WTC11 (cell line): Measurements from ENCODE around the gene SRSF9. TPM values are rescaled to one million over a fixed set of nuclear protein-coding genes. Genes with fewer than 3 reads are reported as not detected.

Experiments used
- CREB1 ChIP-seq: sonication (generic); formaldehyde crosslinking; IDR thresholded peaks from 2 replicates; pipeline ENCODE4 v1.8.0; 2023; ENCODE audit warnings: mild to moderate bottlenecking, missing genetic modification reagents
- CREM ChIP-seq: sonication (generic); formaldehyde crosslinking; IDR thresholded peaks from 2 replicates; pipeline ENCODE4 v1.8.1; 2022; ENCODE audit warnings: mild to moderate bottlenecking, missing genetic modification reagents, moderate library complexity
- ESRRA ChIP-seq: sonication (generic); formaldehyde crosslinking; IDR thresholded peaks from 2 replicates; pipeline ENCODE4 v1.8.1; 2022; ENCODE audit warnings: mild to moderate bottlenecking, missing genetic modification reagents, borderline replicate concordance
- GTF2I ChIP-seq: fragments of 250-450 bp; sonication (Bioruptor Pico); conservative IDR thresholded peaks from 2 replicates; pipeline ENCODE4 v1.4.0; 2021; ENCODE audit warnings: mild to moderate bottlenecking
- HMGA2 ChIP-seq: fragments of 250-450 bp; sonication (Bioruptor Pico); IDR thresholded peaks from 2 replicates; pipeline ENCODE4 v1.4.0; 2021; ENCODE audit warnings: mild to moderate bottlenecking, moderate library complexity
- MLX ChIP-seq: sonication (generic); formaldehyde crosslinking; IDR thresholded peaks from 2 replicates; pipeline ENCODE4 v1.8.1; 2023; ENCODE audit warnings: mild to moderate bottlenecking, missing genetic modification reagents, moderate library complexity
- NR2C2 ChIP-seq: sonication (generic); formaldehyde crosslinking; IDR thresholded peaks from 2 replicates; pipeline ENCODE4 v1.8.0; 2022; ENCODE audit warnings: mild to moderate bottlenecking, missing genetic modification reagents
- PRDM15 ChIP-seq: sonication (generic); formaldehyde crosslinking; IDR thresholded peaks from 2 replicates; pipeline ENCODE4 v1.8.0; 2022; ENCODE audit warnings: missing genetic modification reagents
- SMAD3 ChIP-seq: sonication (generic); formaldehyde crosslinking; IDR thresholded peaks from 2 replicates; pipeline ENCODE4 v1.8.0; 2022; ENCODE audit warnings: missing genetic modification reagents, mild to moderate bottlenecking, borderline replicate concordance
- USF1 ChIP-seq: sonication (generic); formaldehyde crosslinking; IDR thresholded peaks from 2 replicates; pipeline ENCODE4 v1.8.0; 2022; ENCODE audit warnings: mild to moderate bottlenecking, missing genetic modification reagents
- ZNF396 ChIP-seq: fragments of 250-450 bp; sonication (Bioruptor Pico); IDR thresholded peaks from 2 replicates; pipeline ENCODE4 v1.8.0; 2021; ENCODE audit warnings: mild to moderate bottlenecking, moderate library complexity, borderline replicate concordance
- ZNF423 ChIP-seq: fragments of 250-450 bp; sonication (Bioruptor Pico); IDR thresholded peaks from 2 replicates; pipeline ENCODE4 v2.1.2; 2022; ENCODE audit warnings: mild to moderate bottlenecking, moderate library complexity
- total RNA-seq: library from RNA; stranded (reverse); gene quantifications from 3 replicates; pipeline ENCODE4 v1.2.3, GENCODE V29; 2021
- TF ChIP-seq, protein P1 (sequence below): sonication (generic); formaldehyde crosslinking; IDR thresholded peaks from 2 replicates; pipeline ENCODE4 v1.8.1; 2022; ENCODE audit warnings: missing genetic modification reagents, borderline replicate concordance
- TF ChIP-seq, protein P2 (sequence below): fragments of 250-450 bp; sonication (Bioruptor Pico); IDR thresholded peaks from 2 replicates; pipeline ENCODE4 v1.8.0; 2021; ENCODE audit warnings: mild to moderate bottlenecking
- TF ChIP-seq, protein P3 (sequence below): sonication (generic); formaldehyde crosslinking; IDR thresholded peaks from 2 replicates; pipeline ENCODE4 v1.8.1; 2023; ENCODE audit warnings: mild to moderate bottlenecking, missing genetic modification reagents

The SRSF9 gene
- total RNA-seq, 1 experiment from 2014 or later, result 286 TPM

DNA sequence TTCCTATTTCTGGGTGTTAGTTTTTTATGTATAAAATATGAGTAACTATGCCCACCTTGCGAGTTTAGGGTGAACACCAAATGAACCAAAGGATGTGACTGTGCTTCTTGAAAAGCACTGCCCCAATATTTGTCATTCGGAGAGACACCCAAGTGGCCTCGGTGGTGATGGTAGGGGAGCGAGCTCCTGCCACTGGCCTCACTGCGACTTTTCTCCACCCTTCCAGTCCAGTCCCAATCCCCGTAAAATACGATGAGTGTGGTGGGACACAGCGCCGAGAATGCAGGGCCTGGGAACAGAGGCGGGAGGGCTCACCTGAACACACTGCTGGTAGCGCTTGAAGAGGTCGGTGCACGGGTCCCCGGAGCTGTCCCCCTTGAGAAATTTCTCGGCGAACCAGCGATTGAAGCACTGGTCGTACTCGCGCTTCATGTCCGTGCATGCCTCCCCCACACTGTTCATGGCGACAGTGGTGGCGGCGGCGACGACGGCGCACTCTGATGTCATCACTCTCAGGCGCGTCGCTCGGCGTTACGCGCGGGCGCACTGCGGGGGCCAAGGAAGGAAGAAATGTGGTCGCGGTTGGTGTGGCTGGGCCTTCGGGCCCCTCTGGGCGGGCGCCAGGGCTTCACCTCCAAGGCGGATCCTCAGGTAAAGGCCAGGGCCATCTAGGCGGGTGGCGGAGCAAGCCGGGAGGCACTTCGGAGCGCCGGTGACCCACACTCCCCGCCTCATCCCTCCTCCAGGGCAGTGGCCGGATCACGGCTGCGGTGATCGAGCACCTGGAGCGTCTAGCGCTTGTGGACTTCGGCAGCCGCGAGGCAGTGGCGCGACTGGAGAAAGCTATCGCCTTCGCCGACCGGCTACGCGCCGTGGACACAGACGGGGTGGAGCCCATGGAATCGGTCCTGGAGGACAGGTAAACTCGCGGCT lies 23.4 kb downstream of the SRSF9 start, which contains the start of the genes GATC and TRIAP1 (continued):
- TF ChIP-seq, protein P1, sequence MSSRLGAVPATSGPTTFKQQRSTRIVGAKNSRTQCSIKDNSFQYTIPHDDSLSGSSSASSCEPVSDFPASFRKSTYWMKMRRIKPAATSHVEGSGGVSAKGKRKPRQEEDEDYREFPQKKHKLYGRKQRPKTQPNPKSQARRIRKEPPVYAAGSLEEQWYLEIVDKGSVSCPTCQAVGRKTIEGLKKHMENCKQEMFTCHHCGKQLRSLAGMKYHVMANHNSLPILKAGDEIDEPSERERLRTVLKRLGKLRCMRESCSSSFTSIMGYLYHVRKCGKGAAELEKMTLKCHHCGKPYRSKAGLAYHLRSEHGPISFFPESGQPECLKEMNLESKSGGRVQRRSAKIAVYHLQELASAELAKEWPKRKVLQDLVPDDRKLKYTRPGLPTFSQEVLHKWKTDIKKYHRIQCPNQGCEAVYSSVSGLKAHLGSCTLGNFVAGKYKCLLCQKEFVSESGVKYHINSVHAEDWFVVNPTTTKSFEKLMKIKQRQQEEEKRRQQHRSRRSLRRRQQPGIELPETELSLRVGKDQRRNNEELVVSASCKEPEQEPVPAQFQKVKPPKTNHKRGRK (CRISPR knock-in tag), result no peak
- TF ChIP-seq, protein P2, sequence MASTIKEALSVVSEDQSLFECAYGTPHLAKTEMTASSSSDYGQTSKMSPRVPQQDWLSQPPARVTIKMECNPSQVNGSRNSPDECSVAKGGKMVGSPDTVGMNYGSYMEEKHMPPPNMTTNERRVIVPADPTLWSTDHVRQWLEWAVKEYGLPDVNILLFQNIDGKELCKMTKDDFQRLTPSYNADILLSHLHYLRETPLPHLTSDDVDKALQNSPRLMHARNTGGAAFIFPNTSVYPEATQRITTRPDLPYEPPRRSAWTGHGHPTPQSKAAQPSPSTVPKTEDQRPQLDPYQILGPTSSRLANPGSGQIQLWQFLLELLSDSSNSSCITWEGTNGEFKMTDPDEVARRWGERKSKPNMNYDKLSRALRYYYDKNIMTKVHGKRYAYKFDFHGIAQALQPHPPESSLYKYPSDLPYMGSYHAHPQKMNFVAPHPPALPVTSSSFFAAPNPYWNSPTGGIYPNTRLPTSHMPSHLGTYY (CRISPR knock-in tag), result no peak
- TF ChIP-seq MLX (CRISPR knock-in tag), result no peak
- TF ChIP-seq CREM (CRISPR knock-in tag), result peak; percentile 100
- no peak for TF ChIP-seq ZNF396 (CRISPR knock-in tag)
- no peak for TF ChIP-seq ZNF423 (CRISPR knock-in tag)
- TF ChIP-seq NR2C2 (CRISPR knock-in tag), result no peak
- no peak for TF ChIP-seq PRDM15 (CRISPR knock-in tag)
- no peak for TF ChIP-seq GTF2I (CRISPR knock-in tag)
- TF ChIP-seq ESRRA (CRISPR knock-in tag), result peak; percentile 64; the same call in 1 of the 2 replicates
- TF ChIP-seq HMGA2 (CRISPR knock-in tag), result no peak
- peak; percentile 98 for TF ChIP-seq CREB1 (CRISPR knock-in tag)
- TF ChIP-seq, protein P3, sequence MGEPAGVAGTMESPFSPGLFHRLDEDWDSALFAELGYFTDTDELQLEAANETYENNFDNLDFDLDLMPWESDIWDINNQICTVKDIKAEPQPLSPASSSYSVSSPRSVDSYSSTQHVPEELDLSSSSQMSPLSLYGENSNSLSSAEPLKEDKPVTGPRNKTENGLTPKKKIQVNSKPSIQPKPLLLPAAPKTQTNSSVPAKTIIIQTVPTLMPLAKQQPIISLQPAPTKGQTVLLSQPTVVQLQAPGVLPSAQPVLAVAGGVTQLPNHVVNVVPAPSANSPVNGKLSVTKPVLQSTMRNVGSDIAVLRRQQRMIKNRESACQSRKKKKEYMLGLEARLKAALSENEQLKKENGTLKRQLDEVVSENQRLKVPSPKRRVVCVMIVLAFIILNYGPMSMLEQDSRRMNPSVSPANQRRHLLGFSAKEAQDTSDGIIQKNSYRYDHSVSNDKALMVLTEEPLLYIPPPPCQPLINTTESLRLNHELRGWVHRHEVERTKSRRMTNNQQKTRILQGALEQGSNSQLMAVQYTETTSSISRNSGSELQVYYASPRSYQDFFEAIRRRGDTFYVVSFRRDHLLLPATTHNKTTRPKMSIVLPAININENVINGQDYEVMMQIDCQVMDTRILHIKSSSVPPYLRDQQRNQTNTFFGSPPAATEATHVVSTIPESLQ (CRISPR knock-in tag), result no peak
- TF ChIP-seq USF1 (CRISPR knock-in tag), result 0 out of 2 replicates have a peak, but pooled peaks have one; percentile 22
- peak; percentile 72; the same call in 1 of the 2 replicates for TF ChIP-seq SMAD3 (CRISPR knock-in tag)
